Neuron (in vitro differentiated cells): ENCODE measurements around the gene FHIP1A.
"Not testable (repeated sequence)": the region's sequence is repeated elsewhere in the genome, so short reads cannot be mapped to it uniquely, and the experiment has no call there.

Experiments
- H2AFZ ChIP-seq: one replicate; pipeline ENCODE4 v1.6.1; 2013; ENCODE audit warnings: low read depth, mild to moderate bottlenecking, inconsistent platforms, low read length, moderate library complexity
- H3K27me3 ChIP-seq: one replicate; pipeline ENCODE4 v1.6.1; 2013; ENCODE audit warnings: low read length; ENCODE audit not compliant: insufficient read depth
- H3K36me3 ChIP-seq: one replicate; pipeline ENCODE4 v1.6.1; 2013; ENCODE audit warnings: low read length; ENCODE audit not compliant: insufficient read depth
- H3K4me1 ChIP-seq: one replicate; pipeline ENCODE4 v1.6.1; 2013; ENCODE audit warnings: low read length; ENCODE audit not compliant: insufficient read depth
- H3K4me3 ChIP-seq: 2 replicates; pipeline ENCODE4 v1.5.1; 2013; ENCODE audit warnings: mild to moderate bottlenecking, low read length, moderate library complexity
- H3K9me3 ChIP-seq: one replicate; pipeline ENCODE4 v1.6.1; 2013; ENCODE audit warnings: low read length

FHIP1A gene

GRCh38 chr4:151404802-151405201 is 4.2 kb upstream of the FHIP1A start:
- Histone ChIP-seq H3K4me1 (peaks cover 13% of the 10 kb centered on the region), H3K27me3 (peaks cover 27% of the 10 kb centered on the region)
- H2AFZ ChIP-seq, H3K36me3 ChIP-seq, H3K4me3 ChIP-seq, H3K9me3 ChIP-seq: not testable (repeated sequence)

DNA sequence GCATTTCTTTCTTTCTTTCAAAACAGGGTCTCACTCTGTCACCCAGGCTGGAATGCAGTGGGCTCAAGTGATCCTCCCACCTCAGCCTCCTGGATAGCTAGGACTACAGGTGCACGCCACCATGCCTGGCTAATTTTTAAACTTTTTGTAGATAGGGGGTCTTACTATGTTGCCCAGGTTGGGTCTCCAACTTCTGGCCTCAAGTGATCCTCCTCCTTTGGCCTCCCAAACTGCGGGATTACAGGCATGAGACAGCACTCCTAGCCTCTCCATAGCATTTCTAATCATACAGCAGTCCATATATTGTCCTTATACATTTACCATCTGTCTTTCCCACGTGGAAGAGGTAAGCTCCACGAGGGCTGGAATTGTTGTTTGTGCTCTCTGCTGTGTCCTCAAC is 2.0 kb upstream of the FHIP1A start:
- no peaks in the 10 kb centered on the region for H3K36me3 ChIP-seq
- no peak overlapping the region for H2AFZ ChIP-seq
- no peaks in the 10 kb centered on the region for H3K9me3 ChIP-seq
- H3K4me3 ChIP-seq: no peak overlapping the region
- peaks cover 13% of the 10 kb centered on the region for H3K4me1 ChIP-seq
- H3K27me3 ChIP-seq: peaks cover 45% of the 10 kb centered on the region

DNA sequence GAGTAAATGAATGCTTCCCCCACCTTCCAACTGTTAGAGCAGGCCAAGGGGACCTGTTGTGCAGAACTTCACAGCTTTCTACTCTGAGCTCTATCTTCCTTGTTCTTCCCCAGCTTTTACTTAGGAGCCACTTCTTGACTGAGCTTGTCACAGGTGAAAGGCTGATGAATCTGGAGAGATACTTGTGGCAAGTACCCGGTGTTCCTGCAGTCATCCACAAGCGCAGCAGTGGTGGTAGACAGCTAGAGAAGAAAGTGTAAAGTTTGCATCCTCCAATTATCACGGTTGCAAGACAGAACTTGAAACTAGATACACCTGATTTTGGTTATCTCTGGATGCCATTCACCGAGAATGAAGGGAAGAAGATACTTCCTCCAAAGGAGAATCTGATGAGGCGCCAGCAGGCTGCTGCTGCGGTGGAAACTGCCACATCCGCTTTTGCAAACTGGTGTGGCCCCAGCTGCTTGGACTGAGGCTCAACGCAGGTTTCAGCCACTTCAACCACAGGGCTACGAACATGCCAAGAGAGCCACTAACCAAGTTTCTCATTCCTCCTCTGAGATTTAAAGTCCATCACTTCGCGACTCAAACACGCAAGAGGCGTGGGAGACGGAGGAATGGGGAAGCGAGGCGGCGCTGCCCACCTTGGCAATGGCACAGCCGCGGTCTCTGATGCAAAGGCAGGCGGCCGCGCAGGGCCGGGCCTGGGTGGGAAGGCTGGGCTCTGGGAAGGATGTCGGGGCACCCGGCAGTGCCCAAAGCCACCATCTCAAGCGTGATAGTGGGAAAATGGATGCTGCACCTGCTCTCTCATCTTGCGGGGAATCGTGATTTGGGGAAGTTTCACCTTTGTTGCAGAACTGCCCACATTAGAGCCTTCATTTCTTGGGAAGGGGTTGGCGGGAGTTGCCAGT is 1.3 kb upstream of the FHIP1A start:
- Histone ChIP-seq H3K36me3 (no peaks in the 10 kb centered on the region), H3K27me3 (peaks cover 45% of the 10 kb centered on the region), H3K9me3 (no peaks in the 10 kb centered on the region), H2AFZ (peak overlapping the region; percentile 64), H3K4me3 (no peak overlapping the region), H3K4me1 (peaks cover 13% of the 10 kb centered on the region)

GRCh38 chr4:151408380-151408629 is 671 bp upstream of the FHIP1A start:
- Histone ChIP-seq H3K9me3 (no peaks in the 10 kb centered on the region), H2AFZ (peak overlapping the region; percentile 64), H3K36me3 (no peaks in the 10 kb centered on the region), H3K4me1 (peaks cover 13% of the 10 kb centered on the region), H3K27me3 (peaks cover 45% of the 10 kb centered on the region), H3K4me3 (peak overlapping the region; percentile 45)

DNA sequence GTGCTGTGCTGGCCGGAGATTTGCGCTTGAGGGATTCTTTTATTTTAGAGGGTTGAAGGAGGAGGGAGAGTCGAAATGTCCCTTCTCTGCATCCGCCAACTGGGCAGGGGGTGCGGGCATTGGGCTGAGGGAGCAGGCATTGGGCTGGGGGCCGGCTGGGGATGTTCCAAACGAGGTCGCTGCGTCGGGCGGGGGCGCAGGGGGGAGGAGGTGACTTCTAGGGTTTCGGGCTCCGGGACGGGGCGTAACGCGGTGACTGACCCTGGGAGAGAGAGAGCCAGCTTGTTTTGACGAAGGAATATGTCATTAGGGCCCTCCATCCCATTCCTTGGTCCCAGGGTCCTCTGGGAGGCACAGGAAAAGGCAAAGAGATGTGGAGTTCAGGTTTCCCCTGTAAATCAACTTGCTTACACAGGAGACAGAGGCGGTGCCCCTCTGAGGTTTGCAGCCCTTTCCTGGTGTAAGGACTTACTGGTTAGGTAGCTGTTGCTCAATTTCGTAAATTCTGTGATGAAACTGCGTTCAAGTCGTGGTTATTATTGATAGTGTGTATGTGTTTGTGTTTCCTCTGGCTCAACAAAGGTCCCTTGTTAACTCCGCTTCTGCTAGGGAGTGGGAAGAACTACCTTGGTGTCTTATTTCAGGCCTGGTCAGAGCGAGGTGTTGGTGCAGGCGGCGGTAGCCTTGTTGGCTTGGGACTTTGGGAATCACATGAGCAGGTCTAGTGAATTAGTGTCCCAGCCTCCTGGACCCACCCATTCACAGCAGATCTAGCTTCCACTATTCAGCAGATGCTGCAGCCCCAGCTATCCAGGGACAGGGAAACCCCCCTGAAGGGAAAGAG is 716 bp downstream of the FHIP1A start:
- peak overlapping the region; percentile 46 for H3K4me3 ChIP-seq
- H3K4me1 ChIP-seq: peaks cover 13% of the 10 kb centered on the region
- peak overlapping the region; percentile 87 for H2AFZ ChIP-seq
- no peaks in the 10 kb centered on the region for H3K36me3 ChIP-seq
- peaks cover 45% of the 10 kb centered on the region for H3K27me3 ChIP-seq
- no peaks in the 10 kb centered on the region for H3K9me3 ChIP-seq

DNA sequence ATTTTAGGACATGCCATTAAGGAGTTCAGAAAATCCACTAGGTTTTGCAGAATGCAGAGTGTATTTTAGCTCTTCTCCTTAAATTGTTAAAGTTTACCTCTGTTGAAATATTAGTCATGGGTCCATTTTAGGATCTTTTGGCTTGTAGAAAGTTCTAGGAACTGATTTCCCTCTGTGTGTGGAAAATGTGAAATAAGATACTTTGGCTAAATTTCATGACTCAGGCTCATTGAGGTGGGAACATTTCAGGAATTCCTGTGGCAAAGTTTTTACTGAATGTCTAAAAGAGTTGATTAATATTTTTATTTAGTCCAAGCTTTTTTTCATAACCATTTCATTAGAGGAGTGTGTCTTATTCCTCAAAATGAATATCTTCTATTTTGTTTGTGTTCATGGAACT is 7.0 kb downstream of the FHIP1A start:
- H3K27me3 ChIP-seq: peaks cover 6% of the 10 kb centered on the region
- no peak overlapping the region for H2AFZ ChIP-seq
- H3K4me3 ChIP-seq: no peak overlapping the region
- no peaks in the 10 kb centered on the region for H3K36me3 ChIP-seq
- no peaks in the 10 kb centered on the region for H3K4me1 ChIP-seq
- H3K9me3 ChIP-seq: no peaks in the 10 kb centered on the region

DNA sequence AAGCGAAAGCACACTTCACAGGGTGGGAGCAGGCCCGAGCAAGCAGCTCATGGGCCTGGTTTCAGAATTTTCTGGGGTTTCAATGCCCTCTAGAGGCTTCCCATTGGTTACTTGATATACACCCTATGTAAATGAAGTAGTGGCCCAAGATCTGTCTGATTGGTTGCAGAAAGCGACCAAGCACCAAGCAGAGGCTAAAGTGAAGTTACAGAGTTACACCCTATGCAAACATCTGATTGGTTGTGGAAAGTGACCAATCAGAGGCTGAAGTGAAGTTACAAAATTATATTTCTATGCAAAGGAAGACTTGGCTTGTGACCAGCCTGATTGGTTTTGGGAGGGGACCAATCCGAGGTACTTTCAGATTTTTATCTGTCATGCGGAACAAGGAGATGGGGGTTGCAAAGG is 8.2 kb downstream of the FHIP1A start:
- H3K4me1 ChIP-seq: no peaks in the 10 kb centered on the region
- H3K36me3 ChIP-seq: no peaks in the 10 kb centered on the region
- no peak overlapping the region for H3K4me3 ChIP-seq
- H3K9me3 ChIP-seq: no peaks in the 10 kb centered on the region
- H3K27me3 ChIP-seq: no peaks in the 10 kb centered on the region
- no peak overlapping the region for H2AFZ ChIP-seq

DNA sequence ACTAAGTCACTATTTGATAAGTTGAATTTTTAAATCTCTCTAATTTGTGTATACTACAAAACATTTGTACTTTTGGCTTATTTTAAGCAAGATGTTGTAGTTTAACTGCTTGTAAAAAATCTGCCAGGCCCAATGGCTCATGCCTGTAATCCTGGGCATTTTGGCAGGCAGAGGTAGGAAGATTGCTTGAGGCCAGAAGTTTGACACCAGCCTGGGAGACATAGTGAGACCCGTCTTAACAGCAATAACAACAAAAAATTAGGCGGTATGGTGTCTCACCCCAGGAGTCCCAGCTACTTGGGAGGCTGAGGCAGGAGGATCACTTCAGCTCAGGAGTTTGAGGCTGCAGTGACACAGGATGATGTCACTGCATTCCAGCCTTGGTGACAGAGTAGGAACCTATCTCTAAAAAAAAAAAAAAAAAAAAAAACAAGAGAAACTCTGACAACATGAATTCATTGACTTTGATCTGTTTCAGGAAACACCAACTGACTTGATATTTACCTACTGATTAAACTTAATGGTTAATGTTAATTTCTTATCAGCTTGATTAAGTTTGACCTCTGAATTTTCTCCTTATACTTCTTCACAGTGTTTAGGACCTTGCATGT is 8.9 kb downstream of the FHIP1A start:
- H3K27me3 ChIP-seq: no peaks in the 10 kb centered on the region
- H3K9me3 ChIP-seq: no peaks in the 10 kb centered on the region
- H3K4me3 ChIP-seq: no peak overlapping the region
- no peaks in the 10 kb centered on the region for H3K4me1 ChIP-seq
- H3K36me3 ChIP-seq: no peaks in the 10 kb centered on the region
- no peak overlapping the region for H2AFZ ChIP-seq

DNA sequence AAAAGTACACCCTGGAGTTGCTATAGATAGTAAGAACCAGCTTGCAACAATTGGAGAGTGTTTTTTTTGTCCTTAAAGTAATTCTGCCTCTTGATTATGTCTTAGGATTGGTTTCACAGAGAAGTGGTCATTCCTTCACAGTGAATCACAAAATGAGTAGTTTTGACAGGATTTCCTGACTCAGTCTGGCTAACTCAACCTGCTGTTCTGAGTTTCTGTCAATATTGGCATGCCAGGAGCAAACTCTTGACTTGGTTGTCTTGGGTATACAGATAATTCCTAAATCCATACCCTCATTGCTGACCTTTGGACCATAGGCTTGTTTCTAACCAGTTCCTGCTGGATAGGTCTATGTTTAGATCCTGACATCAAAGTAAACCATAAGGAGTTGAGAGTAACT is 9.4 kb downstream of the FHIP1A start:
- H3K4me3 ChIP-seq: no peak overlapping the region
- H2AFZ ChIP-seq: no peak overlapping the region
- H3K36me3 ChIP-seq: no peaks in the 10 kb centered on the region
- H3K27me3 ChIP-seq: no peaks in the 10 kb centered on the region
- H3K4me1 ChIP-seq: no peaks in the 10 kb centered on the region
- no peaks in the 10 kb centered on the region for H3K9me3 ChIP-seq

GRCh38 chr4:151418856-151419255 is 9.9 kb downstream of the FHIP1A start:
- Histone ChIP-seq H3K4me1 (no peaks in the 10 kb centered on the region), H3K4me3 (no peak overlapping the region), H3K27me3 (no peaks in the 10 kb centered on the region), H3K9me3 (no peaks in the 10 kb centered on the region), H2AFZ (no peak overlapping the region), H3K36me3 (no peaks in the 10 kb centered on the region)

DNA sequence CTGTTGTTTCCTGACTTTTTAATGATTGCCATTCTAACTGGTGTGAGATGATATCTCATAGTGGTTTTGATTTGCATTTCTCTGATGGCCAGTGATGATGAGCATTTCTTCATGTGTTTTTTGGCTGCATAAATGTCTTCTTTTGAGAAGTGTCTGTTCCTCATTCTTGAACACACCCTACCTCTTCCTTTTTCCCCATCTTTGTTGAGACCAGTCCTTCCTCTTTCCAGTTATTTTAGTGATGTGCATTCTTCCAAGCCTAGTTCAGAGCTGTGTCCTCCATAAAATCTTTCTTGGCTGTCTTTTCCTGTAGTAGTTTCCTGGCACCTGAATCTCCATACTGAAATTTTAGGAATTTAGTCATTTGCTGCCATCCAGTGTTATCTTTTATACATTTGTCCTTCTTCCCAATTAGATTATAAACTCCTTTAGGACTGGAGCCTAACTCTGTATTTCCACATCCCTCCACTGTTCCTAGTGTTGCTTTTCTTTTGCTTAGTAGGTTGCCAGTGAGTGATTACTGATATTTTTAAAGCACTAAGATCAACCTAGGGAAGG is 11.4 kb downstream of the FHIP1A start:
- no peaks in the 10 kb centered on the region for H3K27me3 ChIP-seq
- H2AFZ ChIP-seq: no peak overlapping the region
- no peak overlapping the region for H3K4me3 ChIP-seq
- no peaks in the 10 kb centered on the region for H3K4me1 ChIP-seq
- H3K9me3 ChIP-seq: no peaks in the 10 kb centered on the region
- no peaks in the 10 kb centered on the region for H3K36me3 ChIP-seq

- Histone ChIP-seq H3K9me3 (no peaks in the 10 kb centered on the region), H3K27me3 (no peaks in the 10 kb centered on the region), H3K36me3 (no peaks in the 10 kb centered on the region), H2AFZ (no peak overlapping the region), H3K4me3 (no peak overlapping the region), H3K4me1 (no peaks in the 10 kb centered on the region)
These were observed 13.9 kb downstream of the FHIP1A start for GRCh38 chr4:151422854-151423253.

DNA sequence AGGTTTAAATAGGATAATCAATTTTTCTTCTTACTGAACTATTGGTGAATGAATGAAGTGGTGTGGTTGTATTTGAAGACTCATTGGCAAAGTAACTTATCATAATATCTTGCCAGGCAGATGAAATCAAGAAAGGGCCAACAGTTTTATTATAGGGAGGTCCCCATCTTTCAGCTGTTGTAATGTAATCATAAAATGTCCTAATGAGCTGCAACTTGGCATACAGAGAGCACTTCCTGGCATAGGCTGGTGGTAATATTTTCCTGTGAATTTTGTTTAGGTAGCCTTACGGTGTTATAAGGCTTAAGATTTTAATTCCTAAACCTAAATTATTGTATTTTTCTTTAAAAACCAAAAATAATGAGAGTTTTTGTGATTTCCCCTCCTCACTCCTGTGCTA is 17.5 kb downstream of the FHIP1A start:
- H3K9me3 ChIP-seq: no peaks in the 10 kb centered on the region
- H3K4me3 ChIP-seq: no peak overlapping the region
- H3K27me3 ChIP-seq: no peaks in the 10 kb centered on the region
- no peaks in the 10 kb centered on the region for H3K4me1 ChIP-seq
- H2AFZ ChIP-seq: no peak overlapping the region
- no peaks in the 10 kb centered on the region for H3K36me3 ChIP-seq
